ENCODE measurements around the gene MIGA2. TPM values are rescaled to one million over a fixed set of nuclear protein-coding genes. Genes with fewer than 3 reads are reported as not detected.

The MIGA2 gene
- total RNA-seq, 1 experiment from 2014 or later = 23.7 TPM

GRCh38 chr9:129021091-129021490 lies 15.3 kb upstream of the MIGA2 start:
- intact Hi-C loops (cut with micrococcal nuclease) = no loop called here
- no peak for ATAC-seq
- DNase-seq (ENCODE audit: low read depth, low spot score) = no peak
- Histone ChIP-seq H3K27ac (ENCODE audit: low read depth, low read length) (no peak overlapping the region), H3K4me3 (replicated peaks in 1 of 2; ENCODE audit: low read depth in 1 of 2, low read length in 2 of 2) (no peak overlapping the region), H3K9me3 (ENCODE audit: control insufficient read depth in 1 of 2, insufficient read depth in 1 of 2, low read depth in 1 of 2, low read length in 2 of 2) (no peaks in the 10 kb centered on the region), H4K20me1 (ENCODE audit: insufficient read depth) (no peaks in the 10 kb centered on the region), H3K27me3 (ENCODE audit: insufficient read depth, low read length) (no peaks in the 10 kb centered on the region), H3K4me1 (ENCODE audit: control insufficient read depth in 1 of 2, insufficient read depth in 2 of 2, low read length in 2 of 2) (peaks cover 11 to 29% of the 10 kb centered on the region in 2 experiments; a peak in 3 of 4 replicates), H3K79me2 (ENCODE audit: insufficient read depth, low read length) (peaks cover 28% of the 10 kb centered on the region), H3K36me3 (ENCODE audit: control insufficient read depth in 1 of 2, insufficient read depth in 2 of 2, low read length in 2 of 2) (peaks cover 3% of the 10 kb centered on the region in 2 experiments; a peak in 1 of 4 replicates), H3K9me2 (ENCODE audit: insufficient read depth) (no peaks in the 10 kb centered on the region), H3K9ac (ENCODE audit: low read length) (no peak overlapping the region), H3K4me2 (ENCODE audit: low read length) (no peak overlapping the region), H2AFZ (ENCODE audit: low read depth, low read length, poor library complexity, severe bottlenecking) (no peak overlapping the region)
- ChIA-PET POLR2A (no interaction called here), RAD21 (ENCODE audit: low non-redundant PET in 1 of 2, low total read pairs in 2 of 2, uncharacterized antibody in 2 of 2, unreplicated experiment in 2 of 2) (no interaction called here), CTCF (no interaction called here)
- no peak for TF ChIP-seq JUND (IDR thresholded peaks at IDR 0.05)
- BruUV-seq (replicated peaks) = no TSS peak

GRCh38 chr9:129022037-129022436 lies 14.4 kb upstream of the MIGA2 start:
- intact Hi-C loops (cut with micrococcal nuclease) = no loop called here
- Histone ChIP-seq H3K79me2 (ENCODE audit: insufficient read depth, low read length) (peaks cover 36% of the 10 kb centered on the region), H3K4me1 (ENCODE audit: control insufficient read depth in 1 of 2, insufficient read depth in 2 of 2, low read length in 2 of 2) (peaks cover 19 to 38% of the 10 kb centered on the region in 2 experiments; a peak in 3 of 4 replicates), H2AFZ (ENCODE audit: low read depth, low read length, poor library complexity, severe bottlenecking) (no peak overlapping the region), H3K9ac (ENCODE audit: low read length) (no peak overlapping the region), H3K4me2 (ENCODE audit: low read length) (no peak overlapping the region), H3K36me3 (ENCODE audit: control insufficient read depth in 1 of 2, insufficient read depth in 2 of 2, low read length in 2 of 2) (peaks cover 3% of the 10 kb centered on the region in 2 experiments; a peak in 1 of 4 replicates), H3K4me3 (replicated peaks in 1 of 2; ENCODE audit: low read depth in 1 of 2, low read length in 2 of 2) (no peak overlapping the region), H3K27ac (ENCODE audit: low read depth, low read length) (no peak overlapping the region), H3K9me2 (ENCODE audit: insufficient read depth) (no peaks in the 10 kb centered on the region), H3K27me3 (ENCODE audit: insufficient read depth, low read length) (no peaks in the 10 kb centered on the region), H3K9me3 (ENCODE audit: control insufficient read depth in 1 of 2, insufficient read depth in 1 of 2, low read depth in 1 of 2, low read length in 2 of 2) (no peaks in the 10 kb centered on the region), H4K20me1 (ENCODE audit: insufficient read depth) (no peaks in the 10 kb centered on the region; the same call in 1 of the 2 replicates)
- ChIA-PET RAD21 (ENCODE audit: low non-redundant PET in 1 of 2, low total read pairs in 2 of 2, uncharacterized antibody in 2 of 2, unreplicated experiment in 2 of 2) (no interaction called here), CTCF (no interaction called here), POLR2A (no interaction called here)
- DNase-seq (ENCODE audit: low read depth, low spot score) (no peak), ATAC-seq (no peak)
- TF ChIP-seq RAD21 (IDR thresholded peaks at IDR 0.05; ENCODE audit: low read depth) = no peak
- no peak for TF ChIP-seq EZH2phosphoT487 (IDR thresholded peaks at IDR 0.05; ENCODE audit: borderline replicate concordance)
- TF ChIP-seq ZFX (IDR thresholded peaks at IDR 0.05) = no peak
- TF ChIP-seq POLR2A (IDR thresholded peaks at IDR 0.05; ENCODE audit: borderline replicate concordance, extremely low read depth, insufficient read depth, insufficient read length) = no peak
- TF ChIP-seq SP1 (IDR thresholded peaks at IDR 0.05; ENCODE audit: low read depth) = no peak
- no peak for TF ChIP-seq SRF (IDR thresholded peaks at IDR 0.05; ENCODE audit: low read depth)
- no peak for TF ChIP-seq JUND (IDR thresholded peaks at IDR 0.05)
- no peak for TF ChIP-seq EZH2 (IDR thresholded peaks at IDR 0.05)
- no peak for TF ChIP-seq ZNF274 (IDR thresholded peaks at IDR 0.05; ENCODE audit: low read depth, low read length)
- TF ChIP-seq CEBPB (IDR thresholded peaks at IDR 0.05; ENCODE audit: low read depth) = no peak
- no peak for TF ChIP-seq TCF7L2 (IDR thresholded peaks at IDR 0.05; ENCODE audit: borderline replicate concordance, extremely low read depth, insufficient read depth, insufficient read length)
- TF ChIP-seq POLR2AphosphoS5 (IDR thresholded peaks at IDR 0.05; ENCODE audit: low read depth, low read length) = no peak
- no peak for TF ChIP-seq MAX (IDR thresholded peaks at IDR 0.05)
- no TSS peak for BruUV-seq (replicated peaks)
